ENCODE measurements around the gene RHOBTB3. TPM values are rescaled to one million over a fixed set of nuclear protein-coding genes. Genes with fewer than 3 reads are reported as not detected.
"Not testable (repeated sequence)": the region's sequence is repeated elsewhere in the genome, so short reads cannot be mapped to it uniquely, and the experiment has no call there.

The RHOBTB3 gene
- total and polyA plus RNA-seq, 4 donors: 12.9 to 150 (median 30.6) TPM

GRCh38 chr5:95711501-95712346 is 19.4 kb upstream of the RHOBTB3 start:
- WGBS, 2 donors: 90 to 91% methylated on average over 27 of the region's 27 CpGs
- Histone ChIP-seq H3K36me3 (ENCODE audit: control insufficient read depth in 4 of 4, insufficient read depth in 4 of 4, low read length in 4 of 4) (no peaks in the 10 kb centered on the region), H3K4me3 (no peak overlapping the region), H3K4me1 (ENCODE audit: control insufficient read depth in 5 of 5, insufficient read depth in 5 of 5, low read length in 5 of 5) (peaks cover 0 to 7% (median 3%) of the 10 kb centered on the region in 5 donors), H3K27me3 (ENCODE audit: control insufficient read depth in 3 of 3, insufficient read depth in 3 of 3, low read length in 2 of 3) (no peaks in the 10 kb centered on the region), H3K9ac (ENCODE audit: insufficient read depth in 1 of 2, low read length in 2 of 2) (no peak overlapping the region), H3K9me3 (ENCODE audit: control insufficient read depth in 4 of 4, insufficient read depth in 3 of 4, low read length in 3 of 4) (no peaks in the 10 kb centered on the region), H3K27ac (ENCODE audit: low read depth in 1 of 2, low read length in 1 of 2) (peak overlapping the region in 1 of 2 donors; percentile 76)
- TF ChIP-seq CTCF (IDR thresholded peaks at IDR 0.05; ENCODE audit: control extremely low read depth, extremely low read depth): no peak
- ATAC-seq (ENCODE audit: insufficient read depth, low FRiP score) (no peak), DNase-seq (no peak)

DNA sequence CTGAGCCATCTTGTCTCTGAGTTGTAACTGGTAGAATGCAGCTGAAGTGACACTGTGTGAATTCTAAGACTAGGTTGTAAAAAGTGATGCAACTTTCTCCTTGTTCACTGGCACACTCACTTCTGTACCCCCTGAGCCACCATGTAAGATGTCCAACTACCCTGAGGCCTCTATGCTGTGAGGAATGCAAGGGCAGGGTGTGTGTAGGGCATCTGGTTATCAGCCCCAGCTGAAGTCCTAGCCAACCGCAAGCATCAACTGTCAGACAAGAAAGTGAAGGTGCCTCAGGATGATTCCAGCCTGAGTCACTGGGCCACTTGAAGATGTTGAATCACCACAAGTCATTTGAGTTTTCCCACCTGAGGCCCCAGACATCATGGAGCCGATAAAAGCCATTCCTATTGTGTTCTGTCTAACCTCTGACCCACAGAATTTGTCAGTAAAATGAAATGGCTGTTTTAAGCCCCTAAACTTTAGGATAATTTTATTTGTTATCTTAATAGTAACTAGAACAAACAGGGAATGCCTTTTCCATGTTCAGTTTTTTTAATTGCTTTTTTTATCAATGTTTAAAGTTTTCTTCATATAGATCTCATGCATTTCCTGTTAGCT is 18.7 kb upstream of the RHOBTB3 start:
- TF ChIP-seq CTCF (IDR thresholded peaks at IDR 0.05; ENCODE audit: control extremely low read depth, extremely low read depth): no peak
- 69 to 91% methylated on average over 2 of the region's 2 CpGs for WGBS, 2 donors
- H3K4me3 ChIP-seq: no peak overlapping the region
- H3K27ac ChIP-seq (ENCODE audit: low read depth in 1 of 2, low read length in 1 of 2): peak overlapping the region in 1 of 2 donors; percentile 76
- H3K4me1 ChIP-seq (ENCODE audit: control insufficient read depth in 5 of 5, insufficient read depth in 5 of 5, low read length in 5 of 5): peaks cover 0 to 7% (median 3%) of the 10 kb centered on the region in 5 donors
- H3K36me3 ChIP-seq (ENCODE audit: control insufficient read depth in 4 of 4, insufficient read depth in 4 of 4, low read length in 4 of 4): no peaks in the 10 kb centered on the region
- peaks cover 0 to 2% (median 0%) of the 10 kb centered on the region in 3 donors for H3K27me3 ChIP-seq (ENCODE audit: control insufficient read depth in 3 of 3, insufficient read depth in 3 of 3, low read length in 2 of 3)
- H3K9ac ChIP-seq (ENCODE audit: insufficient read depth in 1 of 2, low read length in 2 of 2): no peak overlapping the region
- H3K9me3 ChIP-seq (ENCODE audit: control insufficient read depth in 4 of 4, insufficient read depth in 3 of 4, low read length in 3 of 4): no peaks in the 10 kb centered on the region
- DNase-seq: peak in 1 of 3 donors; percentile 6
- ATAC-seq (ENCODE audit: insufficient read depth, low FRiP score): peak; percentile 73

DNA sequence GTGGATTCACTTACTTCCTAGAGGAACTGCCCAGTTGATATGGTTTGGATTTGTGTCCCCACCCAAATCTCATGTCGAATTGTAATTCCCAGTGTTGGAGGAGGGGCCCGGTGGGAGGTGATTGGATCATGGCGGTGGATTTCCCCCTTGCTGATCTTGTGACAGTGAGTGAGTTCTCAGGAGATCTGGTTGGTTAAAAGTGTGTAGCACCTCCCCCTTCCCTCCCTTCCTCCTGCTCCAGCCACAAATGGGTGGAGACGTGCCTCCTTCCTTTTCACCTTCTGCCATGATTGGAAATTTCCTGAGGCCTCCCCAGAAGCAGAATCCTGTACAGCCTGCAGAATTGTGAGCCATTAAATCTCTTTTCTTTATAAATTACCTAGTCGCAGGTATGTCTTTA is 17.9 kb upstream of the RHOBTB3 start:
- H3K36me3 ChIP-seq (ENCODE audit: control insufficient read depth in 4 of 4, insufficient read depth in 4 of 4, low read length in 4 of 4); H3K27me3 ChIP-seq (ENCODE audit: control insufficient read depth in 3 of 3, insufficient read depth in 3 of 3, low read length in 2 of 3); H3K4me3 ChIP-seq; H3K27ac ChIP-seq (ENCODE audit: low read depth in 1 of 2, low read length in 1 of 2); H3K4me1 ChIP-seq (ENCODE audit: control insufficient read depth in 5 of 5, insufficient read depth in 5 of 5, low read length in 5 of 5); H3K9me3 ChIP-seq (ENCODE audit: control insufficient read depth in 4 of 4, insufficient read depth in 3 of 4, low read length in 3 of 4); DNase-seq; ATAC-seq (ENCODE audit: insufficient read depth, low FRiP score); H3K9ac ChIP-seq (ENCODE audit: insufficient read depth in 1 of 2, low read length in 2 of 2): not testable (repeated sequence)
- 81 to 89% methylated on average over 5 of the region's 5 CpGs for WGBS, 2 donors

- Histone ChIP-seq H3K27me3 (ENCODE audit: control insufficient read depth in 3 of 3, insufficient read depth in 3 of 3, low read length in 2 of 3) (peaks cover 0 to 4% (median 2%) of the 10 kb centered on the region in 3 donors), H3K4me3 (no peak overlapping the region), H3K9ac (ENCODE audit: insufficient read depth in 1 of 2, low read length in 2 of 2) (no peak overlapping the region), H3K9me3 (ENCODE audit: control insufficient read depth in 4 of 4, insufficient read depth in 3 of 4, low read length in 3 of 4) (no peaks in the 10 kb centered on the region), H3K36me3 (ENCODE audit: control insufficient read depth in 4 of 4, insufficient read depth in 4 of 4, low read length in 4 of 4) (no peaks in the 10 kb centered on the region), H3K27ac (ENCODE audit: low read depth in 1 of 2, low read length in 1 of 2) (no peak overlapping the region), H3K4me1 (ENCODE audit: control insufficient read depth in 5 of 5, insufficient read depth in 5 of 5, low read length in 5 of 5) (peaks cover 0 to 7% (median 3%) of the 10 kb centered on the region in 5 donors)
- ATAC-seq (ENCODE audit: insufficient read depth, low FRiP score): no peak
- 60 to 68% methylated on average over 4 of the region's 4 CpGs for WGBS, 2 donors
- no peak for DNase-seq
- no peak for TF ChIP-seq CTCF (IDR thresholded peaks at IDR 0.05; ENCODE audit: control extremely low read depth, extremely low read depth)
Observed at GRCh38 chr5:95713960-95714710, 17.0 kb upstream of the RHOBTB3 start.
